Erythroblast (primary cell): ENCODE results near the gene OR4C45.
"Not testable (repeated sequence)": the region's sequence is repeated elsewhere in the genome, so short reads cannot be mapped to it uniquely, and the experiment has no call there.

Experiments
- GATA1 ChIP-seq: IDR thresholded peaks from 2 replicates; pipeline ENCODE4 v1.6.1; 2011; ENCODE audit warnings: low read depth, mild to moderate bottlenecking, control low read depth, low read length, moderate library complexity
- POLR2A ChIP-seq: IDR thresholded peaks from 2 replicates; pipeline ENCODE4 v1.6.1; 2011; ENCODE audit warnings: mild to moderate bottlenecking, low read length

DNA sequence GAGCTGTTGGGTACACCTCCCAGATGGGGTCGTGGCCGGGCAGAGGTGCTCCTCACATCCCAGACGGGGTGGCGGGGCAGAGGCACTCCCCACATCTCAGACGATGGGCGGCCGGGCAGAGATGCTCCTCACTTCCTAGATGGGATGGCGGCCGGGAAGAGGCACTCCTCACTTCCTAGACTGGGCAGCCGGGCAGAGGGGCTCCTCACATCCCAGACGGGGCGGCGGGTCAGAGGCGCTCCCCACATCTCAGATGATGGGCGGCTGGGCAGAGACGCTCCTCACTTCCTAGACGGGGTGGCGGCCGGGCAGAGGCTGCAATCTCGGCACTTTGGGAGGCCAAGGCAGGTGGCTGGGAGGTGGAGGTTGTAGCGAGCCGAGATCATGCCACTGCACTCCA is 30.4 kb downstream of the OR4C45 start:
- TF ChIP-seq POLR2A, GATA1: not testable (repeated sequence)
